ENCODE measurements around the gene GFY.
A peak's percentile ranks its signal among the peaks of the same experiment; 100 is the strongest.
"Not testable (repeated sequence)": the region's sequence is repeated elsewhere in the genome, so short reads cannot be mapped to it uniquely, and the experiment has no call there.

The GFY gene

GRCh38 chr19:49447485-49448431 lies 22.6 kb downstream of the GFY start:
- no peak for DNase-seq

GRCh38 chr19:49448432-49448786 lies 23.2 kb downstream of the GFY start:
- DNase-seq, result no peak

GRCh38 chr19:49450405-49450804 lies 25.2 kb downstream of the GFY start:
- DNase-seq, result no peak

- DNase-seq, result peak; percentile 92
Measured at GRCh38 chr19:49451430-49452181, 26.4 kb downstream of the GFY start, which contains the start of gene PIH1D1. PIH1D1 (minus strand) TSS chr19:49451814; CDS start chr19:49451574, 240 bp downstream.

- peak; percentile 97 for DNase-seq
Measured at GRCh38 chr19:49453013-49453756, 28.0 kb downstream of the GFY start, which contains the start of gene ALDH16A1. ALDH16A1 (plus strand) TSS chr19:49453225; CDS start chr19:49453332, 107 bp downstream.

DNA sequence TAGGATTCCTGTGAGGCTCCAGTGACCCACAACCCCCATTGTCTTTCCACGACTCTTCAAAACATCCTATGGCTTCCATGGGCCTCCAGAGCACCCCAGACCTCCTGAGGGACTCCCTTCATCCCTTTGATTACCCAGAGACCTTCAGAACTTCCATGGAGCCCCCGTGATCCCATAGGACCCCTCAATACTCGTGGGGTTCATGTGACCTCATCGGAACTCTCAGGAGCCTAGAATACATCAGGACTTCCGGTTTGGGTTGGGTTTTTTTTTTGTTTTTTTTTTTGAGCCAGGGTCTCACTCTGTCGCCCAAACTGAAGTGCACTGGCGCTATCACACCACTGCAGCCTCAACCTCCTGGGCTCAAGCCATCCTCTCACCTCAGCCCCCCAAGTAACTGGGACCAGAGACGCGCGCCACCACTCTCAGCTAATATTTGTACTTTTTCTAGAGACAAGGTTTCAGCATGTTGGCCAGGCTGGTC lies 28.6 kb downstream of the GFY start:
- no peak for DNase-seq

DNA sequence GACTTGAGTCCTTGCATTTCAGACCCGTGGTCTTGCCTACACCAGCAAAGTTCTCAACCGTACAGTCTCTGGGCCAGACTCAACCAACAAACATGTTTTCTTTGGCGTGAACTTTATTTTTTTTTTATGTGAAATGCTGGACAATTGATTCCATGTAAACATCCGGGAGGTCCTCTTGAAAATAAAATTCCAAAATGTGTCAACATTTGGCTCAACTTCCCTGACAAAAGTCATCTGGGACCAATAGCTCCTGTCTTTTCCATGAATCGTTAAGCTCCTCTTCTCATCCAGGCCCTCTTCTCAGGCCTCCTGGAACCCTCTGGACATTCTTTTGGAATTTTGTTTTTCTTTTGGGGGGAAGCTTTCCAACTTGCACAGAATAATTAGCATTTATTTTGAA lies 30.6 kb downstream of the GFY start:
- no peak for DNase-seq

- no peak for DNase-seq
Measured at GRCh38 chr19:49456326-49456725, 31.1 kb downstream of the GFY start.

- no peak for DNase-seq
Measured at GRCh38 chr19:49458567-49458903, 33.3 kb downstream of the GFY start.

- DNase-seq, result no peak
Measured at GRCh38 chr19:49459388-49459787, 34.2 kb downstream of the GFY start.

DNA sequence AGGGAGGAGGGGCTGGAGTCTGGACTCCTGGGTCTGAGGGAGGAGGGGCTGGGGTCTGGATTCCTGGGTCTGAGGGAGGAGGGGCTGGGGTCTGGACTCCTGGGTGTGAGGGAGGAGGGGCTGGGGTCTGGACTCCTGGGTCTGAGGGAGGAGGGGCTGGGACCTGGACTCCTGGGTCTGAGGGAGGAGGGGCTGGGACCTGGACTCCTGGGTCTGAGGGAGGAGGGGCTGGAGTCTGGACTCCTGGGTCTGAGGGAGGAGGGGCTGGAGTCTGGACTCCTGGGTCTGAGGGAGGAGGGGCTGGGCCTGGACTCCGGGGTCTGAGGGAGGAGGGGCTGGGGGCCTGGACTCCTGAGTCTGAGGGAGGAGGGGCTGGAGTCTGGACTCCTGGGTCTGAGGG lies 35.9 kb downstream of the GFY start:
- DNase-seq, result not testable (repeated sequence)

DNA sequence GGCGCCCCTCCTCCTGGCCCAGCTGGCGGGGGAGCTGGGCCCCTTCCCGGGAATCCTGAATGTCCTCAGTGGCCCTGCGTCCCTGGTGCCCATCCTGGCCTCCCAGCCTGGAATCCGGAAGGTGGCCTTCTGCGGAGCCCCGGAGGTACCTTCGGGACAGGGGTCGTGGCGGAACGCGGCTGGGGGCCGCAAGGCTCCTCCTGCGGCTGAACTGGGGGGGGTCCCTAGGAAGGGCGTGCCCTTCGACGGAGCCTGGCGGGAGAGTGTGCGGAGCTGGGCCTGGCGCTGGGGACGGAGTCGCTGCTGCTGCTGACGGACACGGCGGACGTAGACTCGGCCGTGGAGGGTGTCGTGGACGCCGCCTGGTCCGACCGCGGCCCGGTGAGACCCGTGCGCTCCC lies 36.5 kb downstream of the GFY start:
- DNase-seq, result no peak

DNA sequence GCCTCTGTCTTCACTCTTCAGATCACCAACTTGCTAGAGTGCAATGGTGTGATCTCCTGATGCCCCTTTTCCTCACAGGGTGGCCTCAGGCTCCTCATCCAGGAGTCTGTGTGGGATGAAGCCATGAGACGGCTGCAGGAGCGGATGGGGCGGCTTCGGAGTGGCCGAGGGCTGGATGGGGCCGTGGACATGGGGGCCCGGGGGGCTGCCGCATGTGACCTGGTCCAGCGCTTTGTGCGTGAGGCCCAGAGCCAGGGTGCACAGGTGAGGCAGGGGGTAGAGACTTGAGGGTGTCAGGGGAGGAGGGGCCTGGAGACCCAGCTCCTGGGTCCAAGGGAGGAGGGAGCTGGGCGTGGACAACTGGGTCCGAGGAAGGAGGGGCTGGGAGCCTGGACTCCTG lies 37.3 kb downstream of the GFY start:
- DNase-seq, result no peak

GRCh38 chr19:49463960-49464740 lies 39.0 kb downstream of the GFY start:
- no peak for DNase-seq

DNA sequence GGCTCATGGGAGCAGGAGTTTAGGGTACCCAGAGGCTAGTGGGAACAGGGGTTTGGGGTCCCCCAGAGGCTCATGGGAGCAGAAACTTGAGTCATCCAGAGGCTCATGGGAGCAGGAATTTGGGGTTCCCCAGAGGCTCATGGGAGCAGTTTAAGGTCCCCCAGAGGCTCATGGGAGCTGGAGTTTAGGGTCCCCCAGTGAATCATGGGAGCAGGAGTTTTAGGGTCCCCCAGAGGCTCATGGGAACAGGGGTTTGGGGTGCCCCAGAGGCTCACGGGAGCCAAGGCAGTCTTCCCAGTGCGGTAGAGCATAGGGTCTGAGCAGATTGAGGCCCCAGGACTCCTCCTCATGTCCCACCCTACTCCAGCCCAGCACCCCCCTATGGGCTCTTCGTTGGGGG lies 40.2 kb downstream of the GFY start:
- DNase-seq, result no peak

- DNase-seq, result no peak
Measured at GRCh38 chr19:49468199-49468598, 43.0 kb downstream of the GFY start.

GRCh38 chr19:49468746-49469447 lies 43.7 kb downstream of the GFY start:
- DNase-seq, result peak; percentile 60

DNA sequence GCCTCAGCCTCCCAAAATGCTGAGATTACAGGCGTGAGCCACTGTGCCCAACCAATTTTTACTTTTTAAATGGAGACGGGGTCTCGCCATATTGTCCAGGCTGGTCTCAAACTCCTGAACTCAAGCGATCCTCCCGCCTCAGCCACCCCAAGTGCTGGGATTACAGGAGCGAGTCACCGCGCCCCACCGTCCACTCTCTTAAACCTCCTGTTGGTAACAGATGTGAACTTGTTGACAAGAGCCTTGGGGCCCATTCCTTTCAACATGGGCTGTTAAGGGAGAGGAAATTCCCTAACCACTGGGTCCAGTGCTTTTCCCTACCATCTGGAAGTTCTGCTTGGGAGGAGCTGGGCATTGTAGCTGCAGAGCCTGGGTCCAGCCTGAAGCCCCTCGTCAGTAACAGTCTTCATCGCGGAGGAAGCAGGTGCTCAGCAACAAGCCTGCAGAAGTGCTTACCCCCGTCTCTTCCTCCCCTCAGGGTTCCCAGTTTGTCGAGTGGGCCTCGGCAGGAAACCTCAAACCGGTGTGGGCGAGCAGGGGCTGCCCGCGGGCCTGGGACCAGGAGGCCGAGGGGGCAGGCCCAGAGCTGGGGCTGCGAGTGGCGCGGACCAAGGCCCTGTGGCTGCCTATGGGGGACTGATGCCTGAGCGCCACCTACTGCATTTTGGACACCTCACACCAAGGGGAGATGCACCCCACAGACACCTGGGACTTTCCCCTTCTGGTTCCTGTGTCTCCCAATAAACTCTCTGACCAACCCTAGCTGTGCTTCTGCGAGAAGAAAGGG lies 44.8 kb downstream of the GFY start:
- peak; percentile 73 for DNase-seq

DNA sequence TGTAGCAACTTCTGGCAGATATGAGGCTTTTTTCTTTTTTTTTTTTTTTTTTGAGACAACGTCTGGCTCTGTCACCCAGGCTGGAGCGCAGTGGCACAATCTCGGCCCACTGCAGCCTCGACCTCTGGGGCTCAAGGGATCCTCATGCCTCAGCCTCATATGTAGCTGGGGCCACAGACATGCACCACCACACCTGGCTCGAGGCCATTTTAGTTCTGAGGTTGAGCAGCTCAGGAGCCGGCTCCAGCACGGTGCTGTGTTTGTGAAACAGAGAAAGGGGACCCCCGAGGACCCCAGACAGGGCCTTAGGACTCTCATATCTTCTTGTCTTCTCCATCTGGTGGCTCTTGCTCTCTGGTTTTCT lies 45.4 kb downstream of the GFY start:
- DNase-seq, result no peak

- DNase-seq, result no peak
Measured at GRCh38 chr19:49472936-49473335, 47.7 kb downstream of the GFY start.

- not testable (repeated sequence) for DNase-seq
Measured at GRCh38 chr19:49473501-49473867, 48.3 kb downstream of the GFY start.
